ENCODE results near the gene MCF2L. TPM values are rescaled to one million over a fixed set of nuclear protein-coding genes. Genes with fewer than 3 reads are reported as not detected.
"Not testable (repeated sequence)": the region's sequence is repeated elsewhere in the genome, so short reads cannot be mapped to it uniquely, and the experiment has no call there.

The MCF2L gene
- total RNA-seq, 1 experiment from 2014 or later = 3.0 TPM

- DNase-seq (ENCODE audit: low read depth); in situ Hi-C loops (cut with HindIII; ENCODE audit: low pct_unique_long_range_greater_than_20kb, low sequenced_read_pairs): not testable (repeated sequence)
Measured at GRCh38 chr13:113079781-113080080, 110.7 kb downstream of the MCF2L start.

DNA sequence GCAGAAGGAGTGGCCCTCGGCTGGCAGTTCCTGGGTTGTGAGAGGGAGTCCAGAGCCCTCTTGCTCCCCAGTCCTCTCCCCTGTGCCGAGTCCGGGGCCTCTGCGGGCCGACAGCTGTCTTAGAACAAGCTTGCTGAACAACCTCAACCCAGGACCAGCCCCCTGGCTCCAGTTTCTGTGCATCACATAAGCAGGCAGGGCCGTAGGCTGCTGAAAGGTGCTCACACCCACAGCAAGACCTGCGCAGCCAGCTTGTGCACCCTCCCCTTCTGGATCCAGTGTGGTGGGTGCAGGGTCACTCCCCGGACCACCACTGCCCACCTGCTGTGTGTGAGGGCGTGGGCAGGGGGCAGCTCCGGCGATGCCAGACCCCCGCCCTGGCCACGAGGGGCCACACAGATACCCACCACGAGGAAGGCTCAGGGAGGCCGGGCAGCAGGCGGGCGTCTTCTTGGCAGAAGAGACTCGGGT is 111.4 kb downstream of the MCF2L start:
- no peak for DNase-seq (ENCODE audit: low read depth)
- in situ Hi-C loops (cut with HindIII; ENCODE audit: low pct_unique_long_range_greater_than_20kb, low sequenced_read_pairs) = no loop called here

DNA sequence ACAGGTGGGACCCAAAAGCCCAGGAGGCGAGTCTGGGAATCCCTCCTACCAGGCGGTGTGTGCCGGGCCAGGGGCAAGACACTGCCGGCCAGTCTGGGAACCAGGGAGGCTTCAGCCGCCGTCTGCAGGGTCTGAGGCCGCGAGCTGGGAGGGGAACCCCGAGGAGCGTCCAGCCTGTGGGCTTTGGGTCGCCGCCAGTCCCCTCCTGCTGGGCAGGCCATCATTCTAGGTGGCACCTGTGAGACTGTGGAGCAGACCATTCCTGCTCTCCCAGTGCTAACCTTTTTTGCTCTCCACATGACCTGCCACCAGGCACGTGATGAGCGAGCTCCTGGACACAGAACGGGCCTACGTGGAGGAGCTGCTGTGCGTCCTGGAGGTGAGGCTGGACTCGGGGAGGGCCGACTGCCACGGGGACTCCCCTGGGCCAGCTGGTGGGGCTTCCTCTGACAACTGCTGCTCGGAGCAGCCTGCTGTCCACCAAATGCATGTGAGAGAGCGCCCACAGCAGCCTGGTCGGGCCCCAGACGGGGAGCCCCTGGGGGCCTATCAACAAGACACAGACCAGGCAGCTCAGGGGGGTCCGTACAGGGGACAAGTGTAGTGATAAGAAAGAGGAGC is 112.0 kb downstream of the MCF2L start:
- in situ Hi-C loops (cut with HindIII; ENCODE audit: low pct_unique_long_range_greater_than_20kb, low sequenced_read_pairs) = no loop called here
- DNase-seq (ENCODE audit: low read depth) = no peak

DNA sequence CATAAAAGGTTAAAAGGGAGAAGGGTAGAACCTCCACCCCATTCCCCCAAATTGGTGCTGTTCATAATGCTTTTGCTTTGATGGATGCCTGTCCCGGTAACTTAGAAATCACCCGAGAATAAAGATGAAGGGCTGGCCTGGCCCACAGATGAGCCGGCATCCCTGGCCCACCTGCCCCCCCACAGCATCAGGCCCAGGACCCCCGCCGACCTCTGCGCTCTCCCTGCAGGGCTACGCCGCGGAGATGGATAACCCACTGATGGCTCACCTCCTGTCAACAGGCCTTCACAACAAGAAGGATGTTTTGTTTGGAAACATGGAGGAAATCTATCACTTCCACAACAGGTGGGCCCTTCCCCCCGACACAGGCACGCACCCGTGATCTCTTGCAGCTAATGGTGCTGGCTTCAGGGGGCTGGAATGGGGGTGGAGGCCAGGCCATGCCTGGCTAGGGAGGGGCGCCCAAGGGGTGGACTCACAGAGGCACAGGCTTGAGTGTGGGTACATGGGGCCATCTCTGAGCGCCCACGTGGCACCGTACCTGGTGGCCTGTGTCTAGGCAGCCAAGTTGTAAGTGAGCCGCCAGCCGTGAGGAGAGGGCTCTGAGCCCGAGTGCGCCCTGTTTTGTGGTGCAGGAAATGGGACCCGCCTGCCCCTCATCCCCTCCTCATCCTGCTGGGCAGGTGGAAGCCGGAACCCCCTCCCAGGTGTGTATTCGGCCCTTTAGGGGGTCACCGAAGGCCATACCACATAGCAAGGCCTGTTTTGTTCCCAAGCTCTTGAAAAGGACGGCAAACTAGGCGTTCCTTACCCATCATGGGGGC is 113.4 kb downstream of the MCF2L start:
- in situ Hi-C loops (cut with HindIII; ENCODE audit: low pct_unique_long_range_greater_than_20kb, low sequenced_read_pairs) = no loop called here
- no peak for DNase-seq (ENCODE audit: low read depth)

GRCh38 chr13:113083022-113083373 is 114.0 kb downstream of the MCF2L start:
- DNase-seq (ENCODE audit: low read depth) = no peak
- in situ Hi-C loops (cut with HindIII; ENCODE audit: low pct_unique_long_range_greater_than_20kb, low sequenced_read_pairs) = no loop called here

GRCh38 chr13:113083402-113084061 is 114.5 kb downstream of the MCF2L start:
- DNase-seq (ENCODE audit: low read depth) = no peak
- in situ Hi-C loops (cut with HindIII; ENCODE audit: low pct_unique_long_range_greater_than_20kb, low sequenced_read_pairs) = no loop called here

- in situ Hi-C loops (cut with HindIII; ENCODE audit: low pct_unique_long_range_greater_than_20kb, low sequenced_read_pairs) = no loop called here
- no peak for DNase-seq (ENCODE audit: low read depth)
Measured at GRCh38 chr13:113084094-113084942, 115.3 kb downstream of the MCF2L start.

- DNase-seq (ENCODE audit: low read depth) = no peak
- in situ Hi-C loops (cut with HindIII; ENCODE audit: low pct_unique_long_range_greater_than_20kb, low sequenced_read_pairs) = no loop called here
Measured at GRCh38 chr13:113084943-113085540, 116.0 kb downstream of the MCF2L start.

DNA sequence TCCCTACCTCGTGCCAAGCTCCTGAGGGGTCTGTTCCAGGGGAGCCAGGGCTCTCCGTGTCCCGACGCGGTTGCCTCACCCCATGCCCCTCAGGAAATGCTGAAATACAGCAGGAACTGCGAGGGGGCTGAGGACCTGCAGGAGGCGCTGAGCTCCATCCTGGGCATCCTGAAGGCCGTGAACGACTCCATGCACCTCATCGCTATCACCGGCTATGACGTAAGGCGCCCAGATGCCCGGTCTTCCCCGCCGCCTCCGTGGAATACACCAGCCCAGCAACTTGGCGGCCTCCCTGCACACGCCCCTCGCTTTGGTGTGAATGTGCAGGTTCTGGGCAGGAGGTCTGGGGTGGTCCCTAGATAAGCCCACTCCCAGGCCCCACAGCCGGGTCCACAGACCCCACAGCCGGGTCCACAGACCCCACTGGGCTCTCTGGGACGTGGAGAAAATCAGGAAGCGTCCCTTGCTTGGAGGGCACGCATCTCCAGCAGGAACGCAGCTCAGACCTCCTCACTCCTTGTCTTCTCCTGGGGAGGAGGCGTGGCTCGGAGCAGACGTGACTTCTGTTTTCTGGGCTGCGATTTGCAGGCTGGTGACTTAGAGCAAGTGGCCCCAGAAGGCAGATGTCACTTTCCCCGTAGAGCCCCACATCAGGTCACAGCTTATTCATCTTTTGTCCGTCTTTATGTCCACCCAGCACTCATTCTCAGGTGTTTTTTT is 117.2 kb downstream of the MCF2L start:
- no peak for DNase-seq (ENCODE audit: low read depth)
- in situ Hi-C loops (cut with HindIII; ENCODE audit: low pct_unique_long_range_greater_than_20kb, low sequenced_read_pairs) = no loop called here

- in situ Hi-C loops (cut with HindIII; ENCODE audit: low pct_unique_long_range_greater_than_20kb, low sequenced_read_pairs) = no loop called here
- no peak for DNase-seq (ENCODE audit: low read depth)
Measured at GRCh38 chr13:113086991-113087922, 118.2 kb downstream of the MCF2L start.

DNA sequence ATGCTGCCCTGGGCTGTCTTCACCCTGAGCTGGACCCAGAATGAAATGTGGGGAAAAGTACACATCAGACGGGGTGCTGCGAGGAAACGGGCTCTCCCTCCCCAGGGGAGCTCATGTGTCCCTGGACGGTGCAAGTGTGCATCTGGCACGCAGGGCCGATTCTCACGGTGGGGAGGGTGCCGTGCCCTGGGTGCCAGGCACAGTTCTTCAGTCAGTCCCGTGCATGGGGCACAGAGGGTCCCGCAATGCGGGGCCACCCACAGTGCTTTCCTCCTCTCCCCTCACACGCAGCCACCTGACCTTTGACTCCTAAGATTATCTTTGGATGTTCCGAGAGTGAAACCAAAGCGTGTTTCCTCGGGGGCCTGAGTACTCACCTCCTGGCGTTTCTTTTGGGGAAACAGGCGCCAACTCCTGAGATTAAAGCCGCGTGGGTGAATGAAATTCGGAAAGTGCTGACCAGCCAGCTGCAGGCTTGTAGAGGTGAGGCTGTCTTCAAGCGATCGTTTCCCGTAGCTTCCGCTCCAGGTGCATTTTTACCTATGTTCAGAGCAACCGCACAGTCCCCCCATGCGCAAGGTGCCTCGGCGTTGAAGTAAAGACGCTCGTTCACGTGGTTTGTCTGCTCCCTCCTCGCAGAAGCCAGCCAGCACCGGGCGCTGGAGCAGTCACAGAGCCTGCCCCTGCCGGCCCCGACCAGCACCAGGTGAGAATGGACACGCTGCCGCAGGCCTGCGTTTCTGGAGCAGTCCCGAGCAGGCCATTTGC is 119.1 kb downstream of the MCF2L start:
- in situ Hi-C loops (cut with HindIII; ENCODE audit: low pct_unique_long_range_greater_than_20kb, low sequenced_read_pairs) = no loop called here
- no peak for DNase-seq (ENCODE audit: low read depth)

GRCh38 chr13:113088691-113089020 is 119.6 kb downstream of the MCF2L start:
- DNase-seq (ENCODE audit: low read depth) = no peak
- in situ Hi-C loops (cut with HindIII; ENCODE audit: low pct_unique_long_range_greater_than_20kb, low sequenced_read_pairs) = no loop called here

DNA sequence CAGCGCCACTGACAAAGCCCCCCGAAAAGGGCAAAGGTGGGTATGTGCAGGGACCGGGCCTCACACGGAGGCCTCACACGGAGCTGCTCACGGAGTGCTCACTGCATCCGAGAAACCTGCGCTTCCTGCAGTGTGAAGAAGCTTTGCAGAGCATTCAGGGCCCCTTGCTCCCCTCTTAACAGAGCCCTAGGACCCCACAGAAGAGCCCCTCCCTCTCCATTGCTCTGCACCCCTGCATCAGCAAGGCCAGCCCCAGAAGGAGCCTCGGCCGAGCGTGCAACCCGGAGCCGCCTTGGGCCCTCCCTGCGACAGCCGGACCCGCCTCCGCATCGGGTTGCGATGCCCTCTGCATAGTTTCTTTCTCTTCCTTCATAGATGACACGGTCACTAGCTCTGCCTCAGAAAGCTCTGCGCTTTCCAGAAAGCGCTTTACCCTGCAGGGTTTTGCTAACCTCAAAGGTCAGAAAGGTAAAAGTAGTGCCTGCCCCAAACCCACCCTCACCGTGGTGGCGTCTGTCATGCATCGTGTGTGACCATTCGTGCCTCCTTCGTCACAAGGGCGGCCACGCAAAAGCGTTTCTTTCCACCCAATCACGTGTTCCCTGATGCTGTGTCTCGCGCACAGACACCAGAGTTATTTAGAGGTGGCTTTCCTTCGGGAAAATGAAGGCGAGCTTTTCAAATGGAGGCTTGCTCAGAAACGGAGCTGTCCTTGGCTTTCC is 120.8 kb downstream of the MCF2L start:
- DNase-seq (ENCODE audit: low read depth) = no peak
- in situ Hi-C loops (cut with HindIII; ENCODE audit: low pct_unique_long_range_greater_than_20kb, low sequenced_read_pairs) = no loop called here

- in situ Hi-C loops (cut with HindIII; ENCODE audit: low pct_unique_long_range_greater_than_20kb, low sequenced_read_pairs) = no loop called here
- DNase-seq (ENCODE audit: low read depth) = no peak
Measured at GRCh38 chr13:113090415-113090770, 121.4 kb downstream of the MCF2L start.

DNA sequence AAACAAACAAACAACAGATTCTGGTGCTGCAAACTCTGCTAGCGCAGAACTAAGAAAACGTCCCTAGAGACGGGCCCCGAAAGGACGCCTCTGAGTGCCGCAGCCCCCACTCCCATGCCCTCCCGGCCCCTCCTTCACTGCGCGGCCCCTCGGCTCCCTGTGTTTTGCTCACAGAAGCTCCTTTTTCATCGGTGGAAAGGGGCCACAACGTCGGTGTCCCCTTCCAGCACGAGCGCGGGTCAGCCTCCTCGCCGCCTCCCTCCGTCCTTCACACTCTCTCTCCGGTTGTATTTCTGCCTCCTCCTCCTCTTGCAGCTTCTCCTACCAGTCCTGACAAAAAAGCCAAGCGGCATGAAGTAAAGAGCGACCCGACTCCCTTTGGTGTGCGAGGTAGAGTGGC is 121.8 kb downstream of the MCF2L start:
- no peak for DNase-seq (ENCODE audit: low read depth)
- in situ Hi-C loops (cut with HindIII; ENCODE audit: low pct_unique_long_range_greater_than_20kb, low sequenced_read_pairs) = no loop called here

Measured in Caki2 (cell line).